Esophagus squamous epithelium (tissue), 5 donors: ENCODE measurements around the gene OLFML2A. TPM values are rescaled to one million over a fixed set of nuclear protein-coding genes. Genes with fewer than 3 reads are reported as not detected.

ENCODE experiments used
- DNase-seq: peaks from one replicate; lab custom pipeline; 2025; lab: John Stamatoyannopoulos, UW
- H3K27ac ChIP-seq, 4 donors: fragments of 200-600 bp; sonication (generic); one replicate each; pipeline ENCODE4 v1.5.1; 2016 to 2019; ENCODE audit warnings: mild to moderate bottlenecking in 1 of 4
- H3K27me3 ChIP-seq, 4 donors: fragments of 200-600 bp; sonication (generic); 1 replicate in 3 of 4; 2 replicates in 1 of 4; pipeline versions ENCODE4 v1.5.1 to v1.6.0; 2017 to 2021; ENCODE audit warnings: antibody characterized with exemption in 1 of 4
- H3K36me3 ChIP-seq, 3 donors: fragments of 200-600 bp; sonication (generic); one replicate each; pipeline ENCODE4 v1.5.1; 2016 to 2019
- H3K4me1 ChIP-seq, 3 donors: fragments of 200-600 bp; sonication (generic); one replicate each; pipeline ENCODE4 v1.5.1; 2017 to 2019
- H3K4me3 ChIP-seq, 4 donors: fragments of 200-600 bp; sonication (generic); 1 replicate in 3 of 4; 2 replicates in 1 of 4; pipeline ENCODE4 v1.5.1; 2016 to 2019; ENCODE audit warnings: mild to moderate bottlenecking in 2 of 4, moderate library complexity in 1 of 4
- H3K9me3 ChIP-seq, 3 donors: fragments of 200-600 bp; sonication (generic); one replicate each; pipeline ENCODE4 v1.5.1; 2016 to 2019
- POLR2A ChIP-seq, 4 donors: fragments of 450-650 bp; IDR thresholded peaks; one replicate each; pipeline ENCODE4 v1.6.1; 2017; ENCODE audit warnings: antibody characterized with exemption in 4 of 4, mild to moderate bottlenecking in 4 of 4, moderate library complexity in 3 of 4
- WGBS, 2 donors: methylation state at CpG; one replicate each; pipeline ENCODE4 v1.1.5; 2018; 5-methylcytosine and 5-hydroxymethylcytosine counted together
- intact Hi-C: fragments of 100-400 bp; cut with DNase I; formaldehyde crosslinking; loops from one replicate; pipeline ENCODE4 v1.15.0; 2022
- total RNA-seq, 4 donors: library from RNA; depleted of rRNA; stranded (reverse); fragments of >200 nt; gene quantifications; one replicate each; pipeline ENCODE4 v1.1.0, GENCODE V29; 2016
- TF ChIP-seq, protein P1 (sequence below), 6 experiments: fragments of 450-650 bp in 4 of 6; fragments of 200-600 bp in 2 of 6; sonication (generic) in 2 of 6; IDR thresholded peaks; one replicate each; pipeline ENCODE4 v1.5.1; 2016 to 2019; ENCODE audit warnings: antibody characterized with exemption in 6 of 6, mild to moderate bottlenecking in 4 of 6, moderate library complexity in 4 of 6
- donor health status: DM: yes; HTN: yes; CAD: no.

Gene OLFML2A
- total RNA-seq, 4 donors from 2014 or later, result 9.0 to 21.7 (median 13.6) TPM

GRCh38 chr9:124855566-124855943 is 78.6 kb downstream of the OLFML2A start:
- Histone ChIP-seq H3K27me3 (no peaks in the 10 kb centered on the region), H3K4me1 (peaks cover 27 to 69% (median 37%) of the 10 kb centered on the region in 3 donors), H3K36me3 (peaks cover 18 to 47% (median 28%) of the 10 kb centered on the region in 3 donors), H3K4me3 (no peak overlapping the region), H3K9me3 (no peaks in the 10 kb centered on the region), H3K27ac (peak overlapping the region in 1 of 4 donors; percentile 5)
- DNase-seq, result no peak
- no peak for TF ChIP-seq POLR2A (IDR thresholded peaks at IDR 0.05)
- TF ChIP-seq, protein P1, sequence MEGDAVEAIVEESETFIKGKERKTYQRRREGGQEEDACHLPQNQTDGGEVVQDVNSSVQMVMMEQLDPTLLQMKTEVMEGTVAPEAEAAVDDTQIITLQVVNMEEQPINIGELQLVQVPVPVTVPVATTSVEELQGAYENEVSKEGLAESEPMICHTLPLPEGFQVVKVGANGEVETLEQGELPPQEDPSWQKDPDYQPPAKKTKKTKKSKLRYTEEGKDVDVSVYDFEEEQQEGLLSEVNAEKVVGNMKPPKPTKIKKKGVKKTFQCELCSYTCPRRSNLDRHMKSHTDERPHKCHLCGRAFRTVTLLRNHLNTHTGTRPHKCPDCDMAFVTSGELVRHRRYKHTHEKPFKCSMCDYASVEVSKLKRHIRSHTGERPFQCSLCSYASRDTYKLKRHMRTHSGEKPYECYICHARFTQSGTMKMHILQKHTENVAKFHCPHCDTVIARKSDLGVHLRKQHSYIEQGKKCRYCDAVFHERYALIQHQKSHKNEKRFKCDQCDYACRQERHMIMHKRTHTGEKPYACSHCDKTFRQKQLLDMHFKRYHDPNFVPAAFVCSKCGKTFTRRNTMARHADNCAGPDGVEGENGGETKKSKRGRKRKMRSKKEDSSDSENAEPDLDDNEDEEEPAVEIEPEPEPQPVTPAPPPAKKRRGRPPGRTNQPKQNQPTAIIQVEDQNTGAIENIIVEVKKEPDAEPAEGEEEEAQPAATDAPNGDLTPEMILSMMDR (IDR thresholded peaks at IDR 0.05), result no peak
- 81 to 86% methylated on average over 5 to 15 of the region's 18 CpGs for WGBS, 2 donors
- intact Hi-C loops, result loop anchor here (10.0 kb wide), 1 partner anchor 289 kb away; the partner anchor contains the start of gene SCAI

DNA sequence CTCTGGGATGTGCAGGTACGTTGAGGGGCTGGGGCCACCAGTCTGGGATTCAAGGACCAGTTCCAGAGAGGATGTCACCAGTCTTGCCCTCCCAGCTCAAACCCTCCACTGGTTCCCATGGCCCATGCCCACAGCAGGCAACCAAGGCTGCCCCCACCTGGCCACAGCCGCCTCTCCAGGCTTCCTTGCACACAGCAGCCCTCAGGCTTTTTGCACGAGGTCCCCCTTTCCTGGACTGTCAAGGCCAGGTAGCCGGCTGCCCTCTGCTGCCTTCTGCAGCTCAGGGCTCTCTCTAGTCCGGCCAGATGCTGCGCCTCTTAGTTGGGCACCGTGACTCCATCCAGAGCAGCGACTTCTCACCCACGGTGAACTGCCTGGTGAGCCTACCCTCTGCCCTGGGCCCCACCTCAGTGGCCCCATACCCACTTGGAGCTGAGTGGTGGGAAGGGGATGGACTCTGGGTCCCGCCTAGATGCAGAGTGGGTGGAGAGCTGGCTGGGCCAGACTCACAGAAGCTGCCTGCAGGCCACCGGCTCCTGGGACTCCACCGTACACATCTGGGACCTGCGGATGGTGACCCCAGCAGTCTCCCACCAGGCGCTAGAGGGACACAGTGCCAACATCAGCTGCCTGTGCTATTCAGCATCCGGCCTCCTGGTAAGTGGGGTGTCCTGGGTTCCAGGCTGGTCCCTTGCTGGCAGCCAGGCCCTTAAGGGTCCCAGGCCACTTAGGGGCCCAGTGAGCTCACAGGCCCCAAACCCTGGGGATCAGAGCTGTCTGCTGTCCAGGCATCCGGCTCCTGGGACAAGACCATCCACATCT is 79.2 kb downstream of the OLFML2A start:
- H3K9me3 ChIP-seq, result no peaks in the 10 kb centered on the region
- DNase-seq, result no peak
- TF ChIP-seq, protein P1 (IDR thresholded peaks at IDR 0.05), result peak in 3 of 6 experiments; percentile 7 to 26 (median 9)
- TF ChIP-seq POLR2A (IDR thresholded peaks at IDR 0.05), result no peak
- peaks cover 18 to 51% (median 28%) of the 10 kb centered on the region in 3 donors for H3K36me3 ChIP-seq
- WGBS, 2 donors, result 63% methylated on average over 12 of the region's 16 CpGs; no CpG with 5 or more reads in 1 of the 2 donors
- peaks cover 33 to 70% (median 43%) of the 10 kb centered on the region in 3 donors for H3K4me1 ChIP-seq
- peak overlapping the region in 1 of 4 donors; percentile 5 for H3K27ac ChIP-seq
- no peak overlapping the region for H3K4me3 ChIP-seq
- intact Hi-C loops, result loop anchor here (10.0 kb wide), 1 partner anchor 289 kb away; the partner anchor contains the start of gene SCAI
- no peaks in the 10 kb centered on the region for H3K27me3 ChIP-seq

- H3K27me3 ChIP-seq, result no peaks in the 10 kb centered on the region
- WGBS, 2 donors, result 83 to 91% methylated on average over 15 of the region's 24 CpGs
- no peak overlapping the region for H3K4me3 ChIP-seq
- intact Hi-C loops, result loop anchor here (10.0 kb wide), 1 partner anchor 287 kb away; the partner anchor contains the start of gene SCAI
- peak overlapping the region in 1 of 4 donors; percentile 29 for H3K27ac ChIP-seq
- peaks cover 18 to 51% (median 28%) of the 10 kb centered on the region in 3 donors for H3K36me3 ChIP-seq
- peaks cover 29 to 65% (median 41%) of the 10 kb centered on the region in 3 donors for H3K4me1 ChIP-seq
- no peaks in the 10 kb centered on the region for H3K9me3 ChIP-seq
- no peak for DNase-seq
- TF ChIP-seq, protein P1 (IDR thresholded peaks at IDR 0.05), result no peak
- TF ChIP-seq POLR2A (IDR thresholded peaks at IDR 0.05), result no peak
Measured at GRCh38 chr9:124857533-124858162, 80.7 kb downstream of the OLFML2A start.

DNA sequence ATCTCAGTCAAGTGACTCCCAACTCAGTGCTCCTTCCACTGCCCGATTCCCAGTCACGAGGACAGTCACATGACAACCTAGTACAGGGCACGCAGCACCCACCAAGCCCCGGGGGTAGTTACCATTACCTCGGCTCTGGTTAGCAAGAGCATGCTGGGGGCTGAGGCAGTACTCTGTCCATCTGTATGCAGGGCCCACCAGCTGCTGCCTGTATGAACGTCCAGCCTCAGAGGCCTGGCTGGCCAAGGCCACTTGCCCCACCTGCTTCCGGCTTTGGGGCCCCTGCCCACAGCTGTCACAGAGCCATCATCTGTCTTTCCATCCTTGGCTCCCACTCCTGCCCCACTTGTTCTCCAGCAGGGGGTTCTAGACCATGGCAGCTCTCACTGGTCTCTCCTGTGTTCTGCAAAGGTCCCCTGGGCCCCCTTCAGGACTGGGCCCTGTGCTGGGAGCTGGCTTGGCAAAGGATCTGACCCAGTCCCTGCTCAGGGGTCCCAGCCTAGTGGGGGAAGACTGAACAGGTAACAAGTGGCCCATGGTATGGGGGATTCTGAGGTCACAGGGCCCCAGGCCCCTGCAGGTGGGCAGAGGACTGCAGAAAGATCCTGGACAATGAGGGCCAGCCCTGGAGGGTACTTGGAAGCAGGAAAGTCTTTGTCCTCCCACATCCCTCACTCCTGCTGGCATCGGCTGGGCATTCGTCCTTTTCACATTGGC is 81.6 kb downstream of the OLFML2A start:
- no peaks in the 10 kb centered on the region for H3K27me3 ChIP-seq
- peaks cover 29 to 65% (median 40%) of the 10 kb centered on the region in 3 donors for H3K4me1 ChIP-seq
- peaks cover 18 to 51% (median 28%) of the 10 kb centered on the region in 3 donors for H3K36me3 ChIP-seq
- no peaks in the 10 kb centered on the region for H3K9me3 ChIP-seq
- H3K27ac ChIP-seq, result peak overlapping the region in 1 of 4 donors; percentile 9
- H3K4me3 ChIP-seq, result no peak overlapping the region
- no peak for TF ChIP-seq POLR2A (IDR thresholded peaks at IDR 0.05)
- TF ChIP-seq, protein P1 (IDR thresholded peaks at IDR 0.05), result no peak
- intact Hi-C loops, result loop anchor here (10.0 kb wide), 1 partner anchor 286 kb away; the partner anchor contains the start of gene SCAI
- WGBS, 2 donors, result 57 to 65% methylated on average over 2 to 4 of the region's 9 CpGs
- DNase-seq, result no peak
